Measurements from ENCODE around the gene NGFR. TPM values are rescaled to one million over a fixed set of nuclear protein-coding genes. Genes with fewer than 3 reads are reported as not detected.

NGFR gene
- total RNA-seq, 1 donor from 2014 or later, result 4.5 TPM

DNA sequence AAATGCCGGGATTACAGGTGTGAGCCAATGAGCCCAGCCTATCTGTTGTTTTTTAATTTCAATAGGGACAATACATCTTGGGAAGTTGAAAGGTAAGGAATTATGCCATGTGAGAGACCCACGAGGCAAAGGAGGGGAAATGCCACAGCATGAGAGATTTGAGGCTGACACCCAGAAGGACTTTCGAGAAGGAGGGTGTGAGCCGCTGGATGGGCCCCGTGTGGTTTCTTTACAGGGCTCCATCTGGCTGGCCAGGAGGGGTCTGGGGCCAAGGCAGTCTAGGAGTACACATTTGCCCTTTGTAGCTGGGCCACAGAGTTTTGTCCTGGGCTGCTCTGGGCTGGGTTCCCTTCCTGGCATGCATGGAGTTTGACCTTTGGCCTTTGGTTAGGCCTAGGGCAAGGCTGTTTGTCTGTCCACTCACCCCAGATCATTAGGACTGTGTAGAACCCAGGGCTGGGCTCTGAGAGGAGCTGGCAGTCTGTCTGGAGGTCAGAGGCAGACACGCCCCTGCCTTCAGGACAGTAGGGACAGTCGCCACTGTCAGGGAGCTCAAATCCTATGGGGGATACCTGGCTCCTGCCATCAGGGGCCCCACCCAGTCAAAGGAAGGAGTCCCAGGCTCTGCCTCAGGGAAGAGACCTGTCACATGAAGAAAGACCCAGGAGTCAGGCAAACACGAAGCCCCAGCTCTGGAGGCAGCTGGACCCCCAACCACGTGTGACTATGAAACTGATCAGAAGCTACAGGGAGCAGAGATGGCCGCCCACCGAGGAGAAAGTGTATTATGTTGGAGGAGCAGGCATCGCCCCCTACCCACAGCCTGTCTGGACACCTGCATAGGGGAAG is 56.4 kb downstream of the NGFR start:
- no peaks in the 10 kb centered on the region for H3K9me3 Mint-ChIP-seq (ENCODE audit: unreplicated experiment)
- no peak for DNase-seq (ENCODE audit: low spot score)
- no peak overlapping the region for H3K4me3 Mint-ChIP-seq (ENCODE audit: unreplicated experiment)
- TF ChIP-seq CTCF (IDR thresholded peaks at IDR 0.05; ENCODE audit: unreplicated experiment), result no peak
- H3K4me1 Mint-ChIP-seq (ENCODE audit: unreplicated experiment), result no peaks in the 10 kb centered on the region
- peaks cover 9% of the 10 kb centered on the region for H3K36me3 Mint-ChIP-seq (ENCODE audit: low read depth, unreplicated experiment)
- peaks cover 5% of the 10 kb centered on the region for H3K27me3 Mint-ChIP-seq (ENCODE audit: unreplicated experiment)
- no peak overlapping the region for H3K27ac Mint-ChIP-seq (ENCODE audit: unreplicated experiment)

DNA sequence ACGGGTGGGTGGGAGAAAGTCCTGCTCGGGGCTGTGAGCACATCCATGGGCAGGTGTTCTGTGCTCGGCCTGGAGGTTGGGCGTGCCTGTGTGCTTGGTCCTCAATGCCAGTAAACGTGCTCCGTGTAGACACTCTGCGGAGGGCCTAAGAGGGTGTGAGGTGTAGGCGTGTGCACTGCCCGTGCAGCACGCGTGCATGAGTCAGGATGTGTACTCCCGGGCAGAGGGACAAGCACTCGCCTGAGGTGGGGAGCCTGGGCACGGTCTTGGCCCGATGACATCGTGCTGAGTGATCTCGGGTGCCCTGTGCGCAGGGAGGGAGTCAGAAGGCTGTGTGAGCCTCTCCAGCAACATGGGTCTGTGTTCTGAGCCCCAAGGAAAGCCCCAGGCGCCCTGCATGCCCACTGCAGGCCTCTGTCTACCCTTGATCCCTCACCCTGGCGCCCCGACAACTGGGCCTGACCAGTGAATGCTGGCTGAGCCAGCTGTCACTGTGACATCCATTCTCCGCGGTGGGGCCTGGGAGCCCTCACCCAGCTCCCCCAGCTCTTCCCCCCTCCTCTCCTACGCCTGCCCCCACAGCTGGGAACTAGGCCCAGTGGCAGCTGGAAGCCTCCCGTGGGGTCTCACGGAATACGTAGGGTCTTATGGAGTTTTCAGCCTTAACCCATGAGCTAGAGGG is 57.1 kb downstream of the NGFR start:
- no peak overlapping the region for H3K27ac Mint-ChIP-seq (ENCODE audit: unreplicated experiment)
- H3K4me1 Mint-ChIP-seq (ENCODE audit: unreplicated experiment), result no peaks in the 10 kb centered on the region
- no peak for DNase-seq (ENCODE audit: low spot score)
- H3K27me3 Mint-ChIP-seq (ENCODE audit: unreplicated experiment), result peaks cover 5% of the 10 kb centered on the region
- no peaks in the 10 kb centered on the region for H3K9me3 Mint-ChIP-seq (ENCODE audit: unreplicated experiment)
- no peak overlapping the region for H3K4me3 Mint-ChIP-seq (ENCODE audit: unreplicated experiment)
- peaks cover 9% of the 10 kb centered on the region for H3K36me3 Mint-ChIP-seq (ENCODE audit: low read depth, unreplicated experiment)
- no peak for TF ChIP-seq CTCF (IDR thresholded peaks at IDR 0.05; ENCODE audit: unreplicated experiment)

DNA sequence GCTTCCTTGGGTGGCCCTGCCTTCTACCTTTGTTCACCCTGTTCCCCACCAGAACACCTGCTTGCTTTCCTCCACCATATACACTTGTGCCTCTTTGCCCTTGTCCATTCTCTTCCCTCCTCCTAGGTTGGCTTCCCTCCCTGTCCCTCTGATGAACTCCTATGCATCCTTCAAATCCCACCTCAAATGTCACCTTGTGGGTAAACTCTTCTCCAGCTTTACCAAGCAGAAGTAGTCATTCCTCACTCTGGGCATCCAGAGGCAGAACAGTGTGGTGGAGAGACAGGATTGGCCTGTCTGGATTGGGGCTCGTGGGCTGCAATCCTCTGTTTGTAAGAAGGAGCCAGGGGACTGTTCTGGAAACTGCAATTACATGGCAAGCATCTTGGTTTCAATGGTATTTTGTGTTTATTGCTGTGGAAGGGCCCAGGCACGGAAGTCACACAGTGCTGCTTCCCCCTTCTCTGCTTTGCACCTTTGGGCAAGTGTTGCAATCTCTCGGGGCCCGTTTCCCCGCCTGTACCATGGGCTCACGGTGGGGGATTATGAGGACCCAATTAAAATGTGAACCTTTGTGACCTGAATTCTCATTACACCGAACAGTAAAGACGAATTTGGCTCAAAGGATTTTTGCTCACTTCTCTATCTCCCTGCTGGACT is 58.7 kb downstream of the NGFR start:
- H3K27ac Mint-ChIP-seq (ENCODE audit: unreplicated experiment), result no peak overlapping the region
- no peaks in the 10 kb centered on the region for H3K9me3 Mint-ChIP-seq (ENCODE audit: unreplicated experiment)
- H3K27me3 Mint-ChIP-seq (ENCODE audit: unreplicated experiment), result peaks cover 2% of the 10 kb centered on the region
- no peak for DNase-seq (ENCODE audit: low spot score)
- no peak for TF ChIP-seq CTCF (IDR thresholded peaks at IDR 0.05; ENCODE audit: unreplicated experiment)
- H3K4me1 Mint-ChIP-seq (ENCODE audit: unreplicated experiment), result no peaks in the 10 kb centered on the region
- no peak overlapping the region for H3K4me3 Mint-ChIP-seq (ENCODE audit: unreplicated experiment)
- peaks cover 4% of the 10 kb centered on the region for H3K36me3 Mint-ChIP-seq (ENCODE audit: low read depth, unreplicated experiment)

DNA sequence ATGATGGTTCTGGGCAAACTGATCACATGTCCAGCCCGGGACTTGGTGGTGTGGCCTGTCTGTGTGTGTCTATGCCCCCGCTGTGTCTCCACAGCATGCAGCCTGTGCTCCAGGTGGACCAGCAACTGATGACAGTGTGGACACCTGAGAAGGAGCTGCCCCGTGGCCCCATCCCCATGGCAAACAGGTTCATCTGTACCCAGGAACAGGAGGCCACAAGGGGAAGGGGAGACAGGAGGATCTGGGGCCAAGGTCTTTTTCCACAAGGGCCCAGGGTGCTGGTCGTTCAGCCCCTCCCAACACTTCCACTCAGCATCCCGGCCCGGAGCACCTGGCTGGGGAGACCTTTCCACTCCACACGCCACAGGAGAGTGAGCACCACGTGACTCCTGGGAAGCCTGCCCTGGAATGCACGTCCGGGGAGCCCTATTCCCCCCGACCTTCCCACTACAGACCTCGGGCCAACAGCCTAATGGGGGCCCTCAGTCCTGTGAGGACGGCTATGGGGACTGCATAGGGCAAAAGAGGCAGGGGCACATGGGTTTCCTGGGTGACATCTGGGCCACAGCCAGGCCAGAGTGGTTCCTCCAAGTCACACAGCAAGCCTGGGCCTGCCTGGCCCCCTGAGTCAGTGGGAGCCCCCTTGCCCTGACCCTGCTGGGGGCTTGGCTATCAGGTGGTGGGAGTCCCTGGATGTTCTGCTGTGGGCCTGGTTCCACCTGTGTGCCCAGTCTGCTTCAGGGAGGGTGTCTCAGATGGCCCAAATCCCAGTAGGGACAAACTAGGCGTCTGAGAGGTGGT is 59.8 kb downstream of the NGFR start:
- Mint-ChIP-seq H3K9me3 (ENCODE audit: unreplicated experiment) (no peaks in the 10 kb centered on the region), H3K27me3 (ENCODE audit: unreplicated experiment) (no peaks in the 10 kb centered on the region), H3K27ac (ENCODE audit: unreplicated experiment) (no peak overlapping the region), H3K4me1 (ENCODE audit: unreplicated experiment) (no peaks in the 10 kb centered on the region), H3K36me3 (ENCODE audit: low read depth, unreplicated experiment) (peaks cover 4% of the 10 kb centered on the region), H3K4me3 (ENCODE audit: unreplicated experiment) (no peak overlapping the region)
- DNase-seq (ENCODE audit: low spot score), result no peak
- no peak for TF ChIP-seq CTCF (IDR thresholded peaks at IDR 0.05; ENCODE audit: unreplicated experiment)

Data from endothelial cell (in vitro differentiated cells).